Vagina (tissue), 2 donors: ENCODE measurements around the gene CAMK1G.

ENCODE experiments used
- POLR2A ChIP-seq, 2 donors: fragments of 450-650 bp; IDR thresholded peaks; one replicate each; pipeline ENCODE4 v1.6.1; 2017; ENCODE audit warnings: antibody characterized with exemption in 2 of 2, mild to moderate bottlenecking in 2 of 2, moderate library complexity in 2 of 2
- POLR2AphosphoS5 ChIP-seq, 2 donors: sonication (generic); formaldehyde crosslinking; IDR thresholded peaks; one replicate each; pipeline ENCODE4 v1.9.0; 2017; ENCODE audit warnings: antibody characterized with exemption in 2 of 2, mild to moderate bottlenecking in 2 of 2, low read depth in 1 of 2; ENCODE audit not compliant: insufficient read depth in 1 of 2
- TF ChIP-seq, protein P1 (sequence below), 3 experiments: fragments of 450-650 bp in 2 of 3; fragments of 200-600 bp in 1 of 3; sonication (generic) in 1 of 3; IDR thresholded peaks; one replicate each; pipeline ENCODE4 v1.5.1; 2017 to 2019; ENCODE audit warnings: antibody characterized with exemption in 3 of 3, mild to moderate bottlenecking in 2 of 3, moderate library complexity in 2 of 3

DNA sequence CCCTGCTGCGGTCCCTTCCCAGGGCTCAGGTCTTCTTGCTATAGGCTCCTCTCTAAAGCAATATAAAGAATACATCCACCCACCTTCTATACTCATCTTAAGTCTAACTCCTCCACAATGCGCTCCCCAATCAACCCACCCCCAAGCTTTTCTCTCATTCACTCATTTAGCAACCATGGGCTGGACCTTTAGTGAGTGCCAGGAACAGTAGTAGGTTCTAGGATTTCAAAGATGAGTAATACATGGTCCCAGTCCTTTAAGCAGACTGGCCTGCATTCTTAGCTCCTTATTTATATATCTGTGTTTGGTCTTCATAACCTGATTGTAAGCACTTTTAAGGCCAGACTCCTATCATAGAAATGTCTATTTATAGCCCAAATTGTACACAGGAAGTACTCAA lies 5.9 kb downstream of the CAMK1G start:
- TF ChIP-seq, protein P1, sequence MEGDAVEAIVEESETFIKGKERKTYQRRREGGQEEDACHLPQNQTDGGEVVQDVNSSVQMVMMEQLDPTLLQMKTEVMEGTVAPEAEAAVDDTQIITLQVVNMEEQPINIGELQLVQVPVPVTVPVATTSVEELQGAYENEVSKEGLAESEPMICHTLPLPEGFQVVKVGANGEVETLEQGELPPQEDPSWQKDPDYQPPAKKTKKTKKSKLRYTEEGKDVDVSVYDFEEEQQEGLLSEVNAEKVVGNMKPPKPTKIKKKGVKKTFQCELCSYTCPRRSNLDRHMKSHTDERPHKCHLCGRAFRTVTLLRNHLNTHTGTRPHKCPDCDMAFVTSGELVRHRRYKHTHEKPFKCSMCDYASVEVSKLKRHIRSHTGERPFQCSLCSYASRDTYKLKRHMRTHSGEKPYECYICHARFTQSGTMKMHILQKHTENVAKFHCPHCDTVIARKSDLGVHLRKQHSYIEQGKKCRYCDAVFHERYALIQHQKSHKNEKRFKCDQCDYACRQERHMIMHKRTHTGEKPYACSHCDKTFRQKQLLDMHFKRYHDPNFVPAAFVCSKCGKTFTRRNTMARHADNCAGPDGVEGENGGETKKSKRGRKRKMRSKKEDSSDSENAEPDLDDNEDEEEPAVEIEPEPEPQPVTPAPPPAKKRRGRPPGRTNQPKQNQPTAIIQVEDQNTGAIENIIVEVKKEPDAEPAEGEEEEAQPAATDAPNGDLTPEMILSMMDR (IDR thresholded peaks at IDR 0.05) = no peak
- TF ChIP-seq POLR2A (IDR thresholded peaks at IDR 0.05) (no peak), POLR2AphosphoS5 (IDR thresholded peaks at IDR 0.05; ENCODE audit: insufficient read depth in 1 of 2, low read depth in 1 of 2) (no peak)
